ENCODE results near the gene UBR1. TPM values are rescaled to one million over a fixed set of nuclear protein-coding genes. Genes with fewer than 3 reads are reported as not detected.
"Not testable (repeated sequence)": the region's sequence is repeated elsewhere in the genome, so short reads cannot be mapped to it uniquely, and the experiment has no call there.

Gene UBR1
- total and polyA plus RNA-seq, 12 donors: 3.8 to 46.2 (median 26.7) TPM

- DNase-seq (no peak), ATAC-seq (no peak)
- intact Hi-C loops (cut with DNase I): no loop called here
- no peak for TF ChIP-seq CTCF (IDR thresholded peaks at IDR 0.05)
- Histone ChIP-seq H3K27me3 (no peaks in the 10 kb centered on the region), H3K4me1 (no peaks in the 10 kb centered on the region), H3K27ac (no peak overlapping the region), H3K4me3 (no peak overlapping the region), H3K9me3 (no peaks in the 10 kb centered on the region), H3K36me3 (peaks cover 0 to 100% (median 65%) of the 10 kb centered on the region in 9 donors)
- WGBS, 2 donors: 93 to 94% methylated on average over 2 of the region's 2 CpGs
Measured at GRCh38 chr15:43046484-43046883, 59.4 kb downstream of the UBR1 start.

DNA sequence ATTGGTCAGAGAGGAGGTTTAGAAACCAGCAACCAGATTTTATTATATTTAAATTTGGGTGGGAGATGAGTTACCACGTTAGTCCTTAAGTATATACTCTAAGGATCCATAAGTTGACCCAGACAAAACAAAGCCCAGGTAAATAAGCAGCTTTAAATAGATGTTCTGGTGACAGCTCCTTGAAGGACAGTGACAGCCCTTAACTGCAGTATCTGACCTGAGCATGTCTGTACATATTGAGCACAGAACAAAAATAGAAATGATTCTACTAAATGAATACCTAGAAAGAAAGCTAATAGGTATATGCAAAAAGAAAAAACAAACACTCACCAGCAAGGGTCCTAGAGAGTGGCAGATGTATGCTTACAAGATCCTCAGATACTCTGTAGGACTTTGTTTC lies 63.0 kb downstream of the UBR1 start:
- ATAC-seq: no peak
- peaks cover 0 to 5% (median 0%) of the 10 kb centered on the region in 11 donors for H3K9me3 ChIP-seq
- H3K4me1 ChIP-seq: no peaks in the 10 kb centered on the region
- no peak for TF ChIP-seq CTCF (IDR thresholded peaks at IDR 0.05)
- H3K36me3 ChIP-seq: peaks cover 0 to 87% (median 55%) of the 10 kb centered on the region in 9 donors
- no peak overlapping the region for H3K27ac ChIP-seq
- DNase-seq: no peak
- intact Hi-C loops (cut with DNase I): no loop called here
- no peaks in the 10 kb centered on the region for H3K27me3 ChIP-seq
- 56 to 72% methylated on average over 1 of the region's 1 CpG for WGBS, 2 donors
- H3K4me3 ChIP-seq: no peak overlapping the region

DNA sequence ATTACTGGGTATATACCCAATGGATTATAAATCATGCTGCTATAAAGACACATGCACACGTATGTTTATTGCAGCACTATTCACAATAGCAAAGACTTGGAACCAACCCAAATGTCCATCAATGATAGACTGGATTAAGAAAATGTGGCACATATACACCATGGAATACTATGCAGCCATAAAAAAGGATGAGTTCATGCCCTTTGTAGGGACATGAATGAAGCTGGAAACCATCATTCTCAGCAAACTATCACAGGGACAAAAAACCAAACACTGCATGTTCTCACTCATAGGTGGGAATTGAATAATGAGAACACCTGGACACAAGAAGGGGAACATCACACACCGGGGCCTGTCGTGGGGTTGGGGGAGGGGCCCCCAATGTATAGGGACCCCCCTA lies 64.8 kb downstream of the UBR1 start:
- H3K4me3 ChIP-seq; H3K9me3 ChIP-seq; H3K27me3 ChIP-seq; intact Hi-C loops (cut with DNase I); H3K4me1 ChIP-seq; H3K27ac ChIP-seq; DNase-seq; ATAC-seq: not testable (repeated sequence)
- peaks cover 0 to 87% (median 50%) of the 10 kb centered on the region in 9 donors for H3K36me3 ChIP-seq
- WGBS, 2 donors: 99 to 100% methylated on average over 3 of the region's 3 CpGs

- H3K4me3 ChIP-seq; intact Hi-C loops (cut with DNase I): not testable (repeated sequence)
Measured at GRCh38 chr15:43035240-43035639, 70.6 kb downstream of the UBR1 start.

GRCh38 chr15:43029476-43029875 lies 76.4 kb downstream of the UBR1 start:
- TF ChIP-seq CTCF (IDR thresholded peaks at IDR 0.05): no peak
- peak overlapping the region in 1 of 10 donors; percentile 66 for H3K27ac ChIP-seq
- ATAC-seq (no peak), DNase-seq (no peak)
- H3K9me3 ChIP-seq: no peaks in the 10 kb centered on the region
- H3K36me3 ChIP-seq: peaks cover 0 to 100% (median 59%) of the 10 kb centered on the region in 9 donors
- no peaks in the 10 kb centered on the region for H3K27me3 ChIP-seq
- peaks cover 0 to 8% (median 0%) of the 10 kb centered on the region in 9 donors for H3K4me1 ChIP-seq
- intact Hi-C loops (cut with DNase I): no loop called here
- H3K4me3 ChIP-seq: no peak overlapping the region

More at GRCh38 chr15:43035240-43035639, 70.6 kb downstream of the UBR1 start:
- H3K9me3 ChIP-seq, H3K27me3 ChIP-seq, H3K27ac ChIP-seq, DNase-seq, H3K4me1 ChIP-seq, ATAC-seq: not testable (repeated sequence)
- WGBS, 2 donors: no CpG with 5 or more reads among the region's 1 CpG
- H3K36me3 ChIP-seq: peaks cover 0 to 89% (median 41%) of the 10 kb centered on the region in 9 donors
